Measurements from ENCODE around the gene FAM78A.

FAM78A gene

GRCh38 chr9:131236761-131237160 is 39.5 kb downstream of the FAM78A start:
- TF ChIP-seq, protein P1, sequence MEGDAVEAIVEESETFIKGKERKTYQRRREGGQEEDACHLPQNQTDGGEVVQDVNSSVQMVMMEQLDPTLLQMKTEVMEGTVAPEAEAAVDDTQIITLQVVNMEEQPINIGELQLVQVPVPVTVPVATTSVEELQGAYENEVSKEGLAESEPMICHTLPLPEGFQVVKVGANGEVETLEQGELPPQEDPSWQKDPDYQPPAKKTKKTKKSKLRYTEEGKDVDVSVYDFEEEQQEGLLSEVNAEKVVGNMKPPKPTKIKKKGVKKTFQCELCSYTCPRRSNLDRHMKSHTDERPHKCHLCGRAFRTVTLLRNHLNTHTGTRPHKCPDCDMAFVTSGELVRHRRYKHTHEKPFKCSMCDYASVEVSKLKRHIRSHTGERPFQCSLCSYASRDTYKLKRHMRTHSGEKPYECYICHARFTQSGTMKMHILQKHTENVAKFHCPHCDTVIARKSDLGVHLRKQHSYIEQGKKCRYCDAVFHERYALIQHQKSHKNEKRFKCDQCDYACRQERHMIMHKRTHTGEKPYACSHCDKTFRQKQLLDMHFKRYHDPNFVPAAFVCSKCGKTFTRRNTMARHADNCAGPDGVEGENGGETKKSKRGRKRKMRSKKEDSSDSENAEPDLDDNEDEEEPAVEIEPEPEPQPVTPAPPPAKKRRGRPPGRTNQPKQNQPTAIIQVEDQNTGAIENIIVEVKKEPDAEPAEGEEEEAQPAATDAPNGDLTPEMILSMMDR (IDR thresholded peaks at IDR 0.05; ENCODE audit: low read length, missing control alignments), result no peak
- H3K4me3 ChIP-seq (replicated peaks; ENCODE audit: low read depth, low read length), result no peak overlapping the region
- DNase-seq (ENCODE audit: low read depth), result no peak

GRCh38 chr9:131236161-131236560 is 40.1 kb downstream of the FAM78A start:
- H3K4me3 ChIP-seq (replicated peaks; ENCODE audit: low read depth, low read length), result no peak overlapping the region
- DNase-seq (ENCODE audit: low read depth), result no peak
- TF ChIP-seq, protein P1 (IDR thresholded peaks at IDR 0.05; ENCODE audit: low read length, missing control alignments), result no peak

DNA sequence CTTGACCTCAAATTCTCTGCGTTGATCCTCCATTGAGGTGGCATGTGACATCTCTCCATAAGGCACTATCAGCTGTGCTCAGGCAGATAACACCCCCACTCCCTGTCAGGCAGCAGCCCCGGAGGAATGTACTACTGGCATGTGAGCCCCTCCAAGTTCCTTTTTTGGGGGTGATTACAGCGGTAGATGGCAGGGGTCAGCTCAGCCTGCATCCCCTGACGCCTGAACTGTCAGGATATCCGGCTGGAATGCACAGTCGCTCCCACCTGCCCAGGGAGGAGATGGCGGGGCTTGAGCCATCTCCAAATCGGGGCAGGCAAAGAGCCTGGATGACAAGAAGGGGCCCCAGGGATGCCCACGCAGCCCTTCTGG is 40.8 kb downstream of the FAM78A start:
- no peak overlapping the region for H3K4me3 ChIP-seq (replicated peaks; ENCODE audit: low read depth, low read length)
- DNase-seq (ENCODE audit: low read depth), result no peak
- TF ChIP-seq, protein P1 (IDR thresholded peaks at IDR 0.05; ENCODE audit: low read length, missing control alignments), result no peak

- H3K4me3 ChIP-seq (replicated peaks; ENCODE audit: low read depth, low read length), result no peak overlapping the region
- TF ChIP-seq, protein P1 (IDR thresholded peaks at IDR 0.05; ENCODE audit: low read length, missing control alignments), result no peak
- DNase-seq (ENCODE audit: low read depth), result no peak
Measured at GRCh38 chr9:131234799-131235479, 41.4 kb downstream of the FAM78A start.

- DNase-seq (ENCODE audit: low read depth), result no peak
- TF ChIP-seq, protein P1 (IDR thresholded peaks at IDR 0.05; ENCODE audit: low read length, missing control alignments), result no peak
Measured at GRCh38 chr9:131233995-131234394, 42.3 kb downstream of the FAM78A start.

GRCh38 chr9:131233556-131233955 is 42.8 kb downstream of the FAM78A start:
- H3K4me3 ChIP-seq (replicated peaks; ENCODE audit: low read depth, low read length), result no peak overlapping the region
- DNase-seq (ENCODE audit: low read depth), result no peak
- TF ChIP-seq, protein P1 (IDR thresholded peaks at IDR 0.05; ENCODE audit: low read length, missing control alignments), result no peak

More at GRCh38 chr9:131233995-131234394, 42.3 kb downstream of the FAM78A start:
- H3K4me3 ChIP-seq (replicated peaks; ENCODE audit: low read depth, low read length), result no peak overlapping the region

GRCh38 chr9:131228988-131229387 is 47.3 kb downstream of the FAM78A start:
- H3K4me3 ChIP-seq (replicated peaks; ENCODE audit: low read depth, low read length), result no peak overlapping the region
- TF ChIP-seq, protein P1 (IDR thresholded peaks at IDR 0.05; ENCODE audit: low read length, missing control alignments), result no peak
- DNase-seq (ENCODE audit: low read depth), result peak; percentile 84

Data from fibroblast of pulmonary artery (primary cell).